Activated naive CD4-positive, alpha-beta T cell treated with anti-CD3 and anti-CD28 coated beads, Interleukin-2, amount 50 U/mL, for 72 hours (primary cell): ENCODE results near the gene SERPINA4. TPM values are rescaled to one million over a fixed set of nuclear protein-coding genes. Genes with fewer than 3 reads are reported as not detected.

Experiments
- ATAC-seq, 2 donors: fragments of 150-1000 bp; cut with Tn5 transposase; 2 replicates each; pipeline ENCODE4 v1.10.0; 2021; ENCODE audit warnings: mild to moderate bottlenecking in 2 of 2, moderate library complexity in 2 of 2
- DNase-seq, 2 donors: peaks; one replicate each; pipeline ENCODE4 v3.0.0; 2021 to 2022; ENCODE audit warnings: low spot score in 2 of 2
- H3K27ac Mint-ChIP-seq, 2 donors: one replicate each; pipeline ENCODE4 v1.8.0; 2022; ENCODE audit warnings: mild to moderate bottlenecking in 2 of 2, mixed read lengths in 2 of 2
- H3K36me3 Mint-ChIP-seq, 2 donors: one replicate each; pipeline ENCODE4 v1.8.0; 2022; ENCODE audit warnings: mixed read lengths in 2 of 2
- H3K9me3 Mint-ChIP-seq, 2 donors: one replicate each; pipeline ENCODE4 v1.8.0; 2022; ENCODE audit warnings: mixed read lengths in 2 of 2
- total RNA-seq, 2 donors: library from RNA; stranded (reverse); gene quantifications; one replicate each; pipeline ENCODE4 v1.2.3, GENCODE V29; 2022

SERPINA4 gene
- total RNA-seq, 2 donors from 2014 or later = not detected

DNA sequence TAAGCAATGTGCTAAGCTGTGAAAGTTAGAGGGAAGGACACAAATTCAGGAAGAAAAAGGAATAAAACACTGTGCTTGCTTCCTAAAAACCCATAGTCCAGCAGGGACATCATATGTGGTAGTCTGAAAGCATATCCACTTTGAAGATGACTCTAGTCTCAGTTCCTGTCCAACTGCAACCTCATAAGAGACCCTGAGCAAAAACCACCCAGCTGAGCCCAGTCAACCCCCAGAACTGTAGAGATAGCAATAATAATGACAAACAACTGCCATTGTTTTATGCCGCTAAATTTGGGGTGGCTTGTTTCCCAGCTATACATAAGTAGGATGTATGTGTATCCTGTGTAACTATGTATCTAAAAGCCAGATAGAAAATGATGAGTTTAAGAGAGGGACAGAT is 3.9 kb upstream of the SERPINA4 start:
- Mint-ChIP-seq H3K36me3 (peaks cover 0 to 10% of the 10 kb centered on the region in 2 donors), H3K27ac (no peak overlapping the region), H3K9me3 (peaks cover 14 to 18% of the 10 kb centered on the region in 2 donors)
- DNase-seq (no peak), ATAC-seq (no peak)

- no peak for DNase-seq
- no peak overlapping the region for H3K27ac Mint-ChIP-seq
- H3K9me3 Mint-ChIP-seq = peaks cover 10 to 20% of the 10 kb centered on the region in 2 donors
- H3K36me3 Mint-ChIP-seq = peaks cover 0 to 10% of the 10 kb centered on the region in 2 donors
- no peak for ATAC-seq
Measured at GRCh38 chr14:94558842-94559241, 2.4 kb upstream of the SERPINA4 start.

DNA sequence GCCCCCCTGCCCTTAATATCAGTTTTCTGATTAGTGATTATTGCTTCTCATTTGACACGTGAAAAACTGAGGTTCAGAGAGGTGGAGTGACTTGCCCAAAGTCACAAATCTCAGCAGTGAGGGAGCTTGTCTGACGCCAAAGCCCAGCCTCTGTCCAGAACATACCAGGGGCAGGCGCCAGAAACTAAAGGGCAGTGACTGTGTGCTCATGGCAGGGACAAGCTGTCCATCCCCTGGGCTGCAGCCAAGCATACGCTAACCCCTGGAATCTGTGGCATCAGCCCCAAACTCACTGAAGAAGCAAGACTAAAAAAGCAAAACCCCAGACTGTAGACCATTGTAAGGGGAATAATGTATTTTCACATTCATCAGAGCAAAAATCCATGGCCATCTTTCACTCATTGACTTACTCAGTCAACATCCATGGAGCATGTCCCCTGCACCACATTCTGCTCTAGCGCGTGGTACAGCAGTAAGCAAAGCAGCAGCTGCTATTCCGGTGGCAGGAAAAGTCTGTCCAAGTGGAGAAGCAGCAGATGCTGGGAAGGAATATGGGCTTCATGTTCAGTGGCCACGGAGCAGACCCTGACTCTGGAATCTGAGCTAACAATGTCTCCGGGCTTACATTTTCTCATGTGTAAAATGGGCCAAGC is 1.5 kb upstream of the SERPINA4 start:
- Mint-ChIP-seq H3K36me3 (peaks cover 0 to 10% of the 10 kb centered on the region in 2 donors), H3K9me3 (peaks cover 10 to 15% of the 10 kb centered on the region in 2 donors), H3K27ac (no peak overlapping the region)
- no peak for ATAC-seq
- no peak for DNase-seq

DNA sequence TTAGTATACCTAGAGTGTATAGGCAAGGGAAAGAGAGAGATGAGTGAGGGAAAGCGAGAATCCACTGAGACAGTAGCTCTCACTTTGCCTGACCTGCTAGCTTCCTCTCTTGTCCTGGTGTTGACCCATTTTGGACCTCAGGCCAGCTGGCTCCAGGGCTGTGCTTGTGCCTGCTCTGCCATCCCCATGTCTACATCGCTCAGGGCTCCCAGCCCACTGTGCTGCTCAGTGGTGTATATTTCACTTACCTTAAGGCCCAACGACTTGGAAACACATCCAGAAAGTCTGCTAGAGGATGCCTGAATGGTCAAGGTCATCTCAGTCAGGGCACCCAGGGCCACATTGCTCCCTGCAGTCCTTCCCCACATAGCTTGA is 964 bp upstream of the SERPINA4 start:
- peaks cover 0 to 6% of the 10 kb centered on the region in 2 donors for H3K36me3 Mint-ChIP-seq
- H3K9me3 Mint-ChIP-seq = peaks cover 6 to 10% of the 10 kb centered on the region in 2 donors
- ATAC-seq (no peak), DNase-seq (no peak)
- no peak overlapping the region for H3K27ac Mint-ChIP-seq

- Mint-ChIP-seq H3K27ac (no peak overlapping the region), H3K9me3 (peaks cover 3% of the 10 kb centered on the region in 2 donors), H3K36me3 (no peaks in the 10 kb centered on the region)
- DNase-seq (no peak), ATAC-seq (no peak)
Measured at GRCh38 chr14:94561656-94562010, 391 bp downstream of the SERPINA4 start.

- H3K9me3 Mint-ChIP-seq = peaks cover 3% of the 10 kb centered on the region in 2 donors
- H3K36me3 Mint-ChIP-seq = no peaks in the 10 kb centered on the region
- no peak overlapping the region for H3K27ac Mint-ChIP-seq
- no peak for DNase-seq
- no peak for ATAC-seq
Measured at GRCh38 chr14:94562022-94562421, 780 bp downstream of the SERPINA4 start.

DNA sequence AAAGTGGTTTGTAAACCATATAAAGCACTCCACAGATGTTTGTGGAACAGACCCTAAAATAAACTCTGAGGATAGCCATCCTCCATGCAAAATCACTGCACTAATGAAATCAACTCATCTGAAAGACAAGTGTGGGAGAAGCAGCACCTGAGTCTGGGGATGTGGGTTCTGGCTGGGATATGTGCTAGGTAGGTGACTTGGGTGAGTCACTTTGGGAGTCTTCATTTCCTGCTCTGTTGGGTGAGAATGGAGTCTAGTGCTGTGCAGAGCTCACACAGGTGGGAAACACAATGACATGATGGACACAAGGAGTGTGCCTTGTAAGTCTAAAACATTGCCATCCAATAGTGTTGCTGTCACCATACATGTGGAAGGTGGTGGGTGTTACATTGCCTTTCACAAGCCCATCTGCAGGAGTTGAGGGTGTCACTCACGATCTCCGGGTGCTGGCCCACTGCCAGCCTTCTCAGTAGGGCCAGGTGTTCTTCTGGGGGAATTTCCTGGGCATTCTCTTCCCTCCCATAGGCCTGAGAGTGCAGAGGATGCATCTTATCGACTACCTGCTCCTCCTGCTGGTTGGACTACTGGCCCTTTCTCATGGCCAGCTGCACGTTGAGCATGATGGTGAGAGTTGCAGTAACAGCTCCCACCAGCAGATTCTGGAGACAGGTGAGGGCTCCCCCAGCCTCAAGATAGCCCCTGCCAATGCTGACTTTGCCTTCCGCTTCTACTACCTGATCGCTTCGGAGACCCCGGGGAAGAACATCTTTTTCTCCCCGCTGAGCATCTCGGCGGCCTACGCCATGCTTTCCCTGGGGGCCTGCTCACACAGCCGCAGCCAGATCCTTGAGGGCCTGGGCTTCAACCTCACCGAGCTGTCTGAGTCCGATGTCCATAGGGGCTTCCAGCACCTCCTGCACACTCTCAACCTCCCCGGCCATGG is 2.0 kb downstream of the SERPINA4 start:
- Mint-ChIP-seq H3K9me3 (peaks cover 3% of the 10 kb centered on the region in 2 donors), H3K36me3 (no peaks in the 10 kb centered on the region), H3K27ac (no peak overlapping the region)
- no peak for DNase-seq
- no peak for ATAC-seq

DNA sequence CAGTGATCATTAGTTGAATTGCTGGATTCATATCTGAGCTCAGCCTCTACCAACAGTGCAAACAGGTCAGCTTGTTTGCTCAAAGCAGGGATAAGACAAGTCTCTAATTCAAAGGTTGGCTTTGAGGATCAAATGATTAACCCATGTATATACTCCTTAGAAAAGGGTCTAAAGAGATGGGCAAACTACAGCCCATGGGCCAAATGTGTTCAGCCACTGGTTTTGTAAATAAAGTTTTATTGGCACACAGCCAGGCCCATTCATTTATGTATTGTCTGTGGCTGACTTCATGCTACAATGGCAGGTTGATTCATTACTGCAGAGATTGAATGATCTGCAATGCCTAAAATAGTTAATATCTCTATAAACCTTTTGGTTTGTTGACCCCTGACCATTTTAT is 3.1 kb downstream of the SERPINA4 start:
- H3K36me3 Mint-ChIP-seq = no peaks in the 10 kb centered on the region
- H3K27ac Mint-ChIP-seq = no peak overlapping the region
- no peak for ATAC-seq
- no peak for DNase-seq
- peaks cover 3% of the 10 kb centered on the region in 2 donors for H3K9me3 Mint-ChIP-seq

DNA sequence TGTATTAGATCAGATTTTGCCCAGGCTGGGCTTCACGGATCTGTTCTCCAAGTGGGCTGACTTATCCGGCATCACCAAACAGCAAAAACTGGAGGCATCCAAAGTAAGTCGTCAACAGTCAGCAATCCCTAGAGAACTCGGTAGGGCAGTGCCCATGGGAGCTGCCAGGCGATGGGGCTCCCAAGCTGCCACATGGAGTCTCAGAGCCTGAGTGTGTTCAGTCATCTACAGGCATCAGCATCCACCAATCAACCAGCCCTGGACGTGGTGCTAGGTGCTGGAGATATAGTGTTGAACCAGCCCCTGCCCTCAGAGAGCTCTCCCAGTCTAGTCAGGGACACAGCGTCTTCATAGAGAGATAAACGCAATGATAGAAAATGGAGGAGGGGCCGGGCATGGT is 6.9 kb downstream of the SERPINA4 start:
- Mint-ChIP-seq H3K27ac (no peak overlapping the region), H3K9me3 (peaks cover 3% of the 10 kb centered on the region in 2 donors), H3K36me3 (no peaks in the 10 kb centered on the region)
- ATAC-seq (no peak), DNase-seq (no peak)

DNA sequence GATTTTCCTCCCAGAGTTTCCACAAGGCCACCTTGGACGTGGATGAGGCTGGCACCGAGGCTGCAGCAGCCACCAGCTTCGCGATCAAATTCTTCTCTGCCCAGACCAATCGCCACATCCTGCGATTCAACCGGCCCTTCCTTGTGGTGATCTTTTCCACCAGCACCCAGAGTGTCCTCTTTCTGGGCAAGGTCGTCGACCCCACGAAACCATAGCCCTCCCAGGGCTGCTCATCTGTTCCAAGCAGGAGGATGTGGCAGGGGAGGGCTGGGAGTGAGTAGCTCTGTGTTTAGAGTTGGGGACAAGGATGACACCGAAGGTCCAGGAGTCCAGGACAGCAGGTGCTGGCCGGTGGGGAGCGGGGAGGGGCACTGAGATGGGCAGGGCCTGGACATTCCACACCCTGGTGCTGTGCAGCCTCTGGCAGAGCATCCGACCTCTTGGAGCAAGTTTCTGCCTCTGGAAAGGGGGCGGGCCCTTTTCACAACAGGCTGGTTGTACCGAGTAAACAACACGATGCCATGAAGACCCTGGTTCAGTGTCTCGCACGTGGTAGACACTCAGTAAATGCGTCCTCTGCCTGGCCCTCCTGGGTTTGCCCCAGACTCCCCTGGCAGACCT is 8.2 kb downstream of the SERPINA4 start:
- Mint-ChIP-seq H3K9me3 (peaks cover 0 to 3% of the 10 kb centered on the region in 2 donors), H3K27ac (no peak overlapping the region), H3K36me3 (no peaks in the 10 kb centered on the region)
- DNase-seq = no peak
- no peak for ATAC-seq

- Mint-ChIP-seq H3K27ac (no peak overlapping the region), H3K36me3 (no peaks in the 10 kb centered on the region), H3K9me3 (peaks cover 0 to 3% of the 10 kb centered on the region in 2 donors)
- DNase-seq (no peak), ATAC-seq (no peak)
Measured at GRCh38 chr14:94570002-94570400, 8.8 kb downstream of the SERPINA4 start.

DNA sequence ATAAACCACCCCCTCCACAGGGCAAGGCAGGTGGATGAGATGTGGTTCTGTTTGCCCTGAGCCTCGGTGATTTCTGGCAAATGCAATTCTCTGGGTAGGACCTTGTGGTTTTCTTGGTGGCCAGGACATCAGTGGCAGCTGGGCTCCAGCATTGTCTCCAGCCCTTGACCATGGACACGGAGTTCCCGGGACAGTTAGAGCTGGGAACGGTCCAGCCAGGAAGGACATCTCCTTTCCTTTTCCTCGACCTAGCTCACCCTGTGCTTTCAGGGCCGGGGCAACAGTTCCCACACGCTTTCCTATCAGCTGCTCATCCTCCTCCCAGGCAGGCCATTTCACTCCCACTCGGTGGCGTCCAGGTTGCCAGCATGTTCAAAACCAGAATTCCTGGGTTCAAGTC is 9.2 kb downstream of the SERPINA4 start:
- ATAC-seq (no peak), DNase-seq (no peak)
- Mint-ChIP-seq H3K36me3 (no peaks in the 10 kb centered on the region), H3K9me3 (peaks cover 0 to 3% of the 10 kb centered on the region in 2 donors), H3K27ac (peak overlapping the region in 1 of 2 donors; percentile 55)

DNA sequence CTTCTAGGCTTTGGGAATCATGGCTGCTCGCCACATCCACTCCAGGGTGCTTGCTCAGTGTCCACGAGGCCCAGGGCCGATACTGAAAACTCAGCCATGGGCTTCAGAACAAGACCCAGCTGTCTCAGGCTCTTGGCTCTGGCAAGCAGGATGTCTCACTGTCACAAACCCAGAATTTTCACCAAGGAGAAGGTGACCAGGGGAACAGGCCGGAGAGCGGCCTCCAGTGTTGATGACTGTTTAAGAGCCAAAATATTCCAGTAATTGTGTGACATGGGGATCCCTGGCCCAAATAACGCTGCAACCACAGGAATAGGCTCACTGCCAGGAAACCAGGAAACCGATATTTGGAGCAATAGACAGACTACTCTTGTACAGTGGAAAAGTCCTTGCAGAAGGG is 10.2 kb downstream of the SERPINA4 start:
- Mint-ChIP-seq H3K9me3 (peaks cover 0 to 2% of the 10 kb centered on the region in 2 donors), H3K27ac (no peak overlapping the region), H3K36me3 (no peaks in the 10 kb centered on the region)
- ATAC-seq (no peak), DNase-seq (no peak)

- peak overlapping the region in 1 of 2 donors; percentile 9 for H3K27ac Mint-ChIP-seq
- ATAC-seq (no peak), DNase-seq (no peak)
- H3K36me3 Mint-ChIP-seq = no peaks in the 10 kb centered on the region
- H3K9me3 Mint-ChIP-seq = no peaks in the 10 kb centered on the region
Measured at GRCh38 chr14:94571950-94572349, 10.7 kb downstream of the SERPINA4 start.

GRCh38 chr14:94572637-94573303 is 11.5 kb downstream of the SERPINA4 start:
- Mint-ChIP-seq H3K9me3 (no peaks in the 10 kb centered on the region), H3K27ac (no peak overlapping the region), H3K36me3 (no peaks in the 10 kb centered on the region)
- DNase-seq (no peak), ATAC-seq (no peak)

DNA sequence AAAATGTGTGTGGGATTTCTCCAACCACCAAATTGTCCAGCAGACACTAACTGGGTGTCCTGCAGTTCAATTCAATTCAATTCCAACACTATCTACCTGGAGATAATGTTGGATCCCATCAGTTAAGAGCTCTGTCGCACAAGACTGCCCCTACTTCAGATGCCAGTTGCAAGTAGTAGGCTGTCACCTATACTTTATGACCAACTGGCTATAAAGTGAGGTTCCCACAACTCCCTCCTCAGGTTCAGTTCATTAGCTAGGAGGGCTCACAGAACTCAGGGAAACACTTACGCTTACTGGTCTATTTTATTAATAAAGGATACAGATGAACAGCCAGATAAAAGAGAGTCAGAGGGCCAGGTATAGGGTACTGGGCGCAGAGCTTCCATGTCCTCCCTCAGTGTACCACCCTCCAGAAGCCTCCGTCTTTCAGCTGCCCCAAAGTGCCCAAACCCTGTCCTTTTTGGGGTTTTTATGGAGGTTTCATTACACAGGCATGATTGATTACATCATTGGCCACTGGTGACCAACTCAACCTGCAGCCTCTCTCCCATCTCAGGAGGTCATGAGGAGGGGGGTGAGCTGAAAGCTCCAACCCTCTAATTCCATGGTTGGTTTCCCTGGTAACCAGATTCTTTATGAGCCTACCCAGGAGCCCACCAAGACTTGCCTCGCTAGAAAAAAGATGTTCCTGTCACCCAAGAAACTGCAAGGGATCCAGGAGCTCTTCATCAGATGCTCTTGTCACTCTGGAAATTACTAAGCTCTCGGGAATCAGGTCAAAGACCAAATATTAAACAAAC is 12.4 kb downstream of the SERPINA4 start:
- DNase-seq = no peak
- H3K9me3 Mint-ChIP-seq = no peaks in the 10 kb centered on the region

More for the DNA sequence above, 12.4 kb downstream of the SERPINA4 start:
- no peak for ATAC-seq
- Mint-ChIP-seq H3K36me3 (no peaks in the 10 kb centered on the region), H3K27ac (no peak overlapping the region)
